ENCODE data around the gene GTF3C2.

The GTF3C2 gene

GRCh38 chr2:27284996-27285395 is 71.6 kb downstream of the GTF3C2 start:
- H3K4me1 ChIP-seq (ENCODE audit: insufficient read depth, low read length): peaks cover 11% of the 10 kb centered on the region; the same call in 1 of the 2 replicates

GRCh38 chr2:27282892-27283291 is 73.7 kb downstream of the GTF3C2 start:
- peak overlapping the region; percentile 52; the same call in 1 of the 2 replicates for H3K9ac ChIP-seq (ENCODE audit: low read depth, low read length)
- no peaks in the 10 kb centered on the region for H3K9me3 ChIP-seq (ENCODE audit: insufficient read depth, low read depth, low read length)
- H3K36me3 ChIP-seq (ENCODE audit: insufficient read depth, low read depth, low read length): no peaks in the 10 kb centered on the region
- peak overlapping the region; percentile 15 for H3K27ac ChIP-seq (ENCODE audit: low read length)
- H3K4me3 ChIP-seq (ENCODE audit: low read length): peak overlapping the region; percentile 55; the same call in 1 of the 2 replicates
- H3K27me3 ChIP-seq (ENCODE audit: insufficient read depth, low read length): peaks cover 22% of the 10 kb centered on the region
- H3K4me1 ChIP-seq (ENCODE audit: insufficient read depth, low read length): peaks cover 11% of the 10 kb centered on the region; the same call in 1 of the 2 replicates

More at GRCh38 chr2:27284996-27285395, 71.6 kb downstream of the GTF3C2 start:
- peaks cover 22% of the 10 kb centered on the region for H3K27me3 ChIP-seq (ENCODE audit: insufficient read depth, low read length)
- no peak overlapping the region for H3K27ac ChIP-seq (ENCODE audit: low read length)
- H3K36me3 ChIP-seq (ENCODE audit: insufficient read depth, low read depth, low read length): no peaks in the 10 kb centered on the region
- H3K9me3 ChIP-seq (ENCODE audit: insufficient read depth, low read depth, low read length): no peaks in the 10 kb centered on the region
- H3K9ac ChIP-seq (ENCODE audit: low read depth, low read length): no peak overlapping the region
- H3K4me3 ChIP-seq (ENCODE audit: low read length): no peak overlapping the region

- peaks cover 11% of the 10 kb centered on the region; the same call in 1 of the 2 replicates for H3K4me1 ChIP-seq (ENCODE audit: insufficient read depth, low read length)
Observed at GRCh38 chr2:27281855-27282559, 74.6 kb downstream of the GTF3C2 start, which contains the start of gene TRIM54. TSS of gene TRIM54 (plus strand) at chr2:27282429. CDS start at chr2:27282732, 303 bp downstream.

GRCh38 chr2:27281442-27281841 is 75.1 kb downstream of the GTF3C2 start:
- no peak overlapping the region for H3K9ac ChIP-seq (ENCODE audit: low read depth, low read length)
- H3K4me1 ChIP-seq (ENCODE audit: insufficient read depth, low read length): peaks cover 11% of the 10 kb centered on the region; the same call in 1 of the 2 replicates
- no peak overlapping the region for H3K27ac ChIP-seq (ENCODE audit: low read length)
- H3K4me3 ChIP-seq (ENCODE audit: low read length): no peak overlapping the region
- H3K9me3 ChIP-seq (ENCODE audit: insufficient read depth, low read depth, low read length): no peaks in the 10 kb centered on the region
- H3K27me3 ChIP-seq (ENCODE audit: insufficient read depth, low read length): peaks cover 25% of the 10 kb centered on the region
- no peaks in the 10 kb centered on the region for H3K36me3 ChIP-seq (ENCODE audit: insufficient read depth, low read depth, low read length)

More at GRCh38 chr2:27281855-27282559, 74.6 kb downstream of the GTF3C2 start, which contains the start of gene TRIM54:
- H3K4me3 ChIP-seq (ENCODE audit: low read length): peak within 1 kb of the TSS; percentile 55; the same call in 1 of the 2 replicates
- peak within 1 kb of the TSS; percentile 15 for H3K27ac ChIP-seq (ENCODE audit: low read length)
- peak within 1 kb of the TSS; percentile 52; the same call in 1 of the 2 replicates for H3K9ac ChIP-seq (ENCODE audit: low read depth, low read length)
- no peaks in the 10 kb centered on the region for H3K36me3 ChIP-seq (ENCODE audit: insufficient read depth, low read depth, low read length)
- peaks cover 25% of the 10 kb centered on the region for H3K27me3 ChIP-seq (ENCODE audit: insufficient read depth, low read length)
- H3K9me3 ChIP-seq (ENCODE audit: insufficient read depth, low read depth, low read length): no peaks in the 10 kb centered on the region

GRCh38 chr2:27280826-27281225 is 75.7 kb downstream of the GTF3C2 start:
- no peaks in the 10 kb centered on the region for H3K36me3 ChIP-seq (ENCODE audit: insufficient read depth, low read depth, low read length)
- no peak overlapping the region for H3K9ac ChIP-seq (ENCODE audit: low read depth, low read length)
- H3K27me3 ChIP-seq (ENCODE audit: insufficient read depth, low read length): peaks cover 25% of the 10 kb centered on the region
- no peak overlapping the region for H3K4me3 ChIP-seq (ENCODE audit: low read length)
- no peak overlapping the region for H3K27ac ChIP-seq (ENCODE audit: low read length)
- no peaks in the 10 kb centered on the region for H3K9me3 ChIP-seq (ENCODE audit: insufficient read depth, low read depth, low read length)
- H3K4me1 ChIP-seq (ENCODE audit: insufficient read depth, low read length): peaks cover 11% of the 10 kb centered on the region; the same call in 1 of the 2 replicates

GRCh38 chr2:27278010-27278409 is 78.6 kb downstream of the GTF3C2 start:
- H3K4me3 ChIP-seq (ENCODE audit: low read length): no peak overlapping the region
- no peaks in the 10 kb centered on the region for H3K36me3 ChIP-seq (ENCODE audit: insufficient read depth, low read depth, low read length)
- no peak overlapping the region for H3K27ac ChIP-seq (ENCODE audit: low read length)
- H3K9me3 ChIP-seq (ENCODE audit: insufficient read depth, low read depth, low read length): no peaks in the 10 kb centered on the region
- H3K4me1 ChIP-seq (ENCODE audit: insufficient read depth, low read length): peaks cover 7% of the 10 kb centered on the region; the same call in 1 of the 2 replicates
- H3K9ac ChIP-seq (ENCODE audit: low read depth, low read length): no peak overlapping the region
- H3K27me3 ChIP-seq (ENCODE audit: insufficient read depth, low read length): peaks cover 25% of the 10 kb centered on the region
